Measurements from ENCODE around the gene SLC9B1. TPM values are rescaled to one million over a fixed set of nuclear protein-coding genes. Genes with fewer than 3 reads are reported as not detected.

Gene SLC9B1
- total RNA-seq, 1 donor from 2014 or later: 0.57 TPM

GRCh38 chr4:103030791-103031190 is 11.3 kb upstream of the SLC9B1 start:
- Mint-ChIP-seq H3K27me3 (ENCODE audit: low read depth) (no peaks in the 10 kb centered on the region), H3K36me3 (ENCODE audit: low read depth) (peaks cover 32% of the 10 kb centered on the region), H3K4me3 (ENCODE audit: low read depth) (no peak overlapping the region), H3K27ac (no peak overlapping the region), H3K4me1 (ENCODE audit: low read depth) (peaks cover 16% of the 10 kb centered on the region), H3K9me3 (no peaks in the 10 kb centered on the region)
- intact Hi-C loops (cut with micrococcal nuclease): no loop called here
- DNase-seq (ENCODE audit: low spot score): no peak

GRCh38 chr4:103029300-103029699 is 9.8 kb upstream of the SLC9B1 start:
- DNase-seq (ENCODE audit: low spot score): no peak
- no peaks in the 10 kb centered on the region for H3K9me3 Mint-ChIP-seq
- no peaks in the 10 kb centered on the region for H3K27me3 Mint-ChIP-seq (ENCODE audit: low read depth)
- no peak overlapping the region for H3K27ac Mint-ChIP-seq
- intact Hi-C loops (cut with micrococcal nuclease): loop anchor here (10.0 kb wide), 1 partner anchor 684 kb away; the partner anchor contains the start of gene SLC39A8
- H3K4me1 Mint-ChIP-seq (ENCODE audit: low read depth): peaks cover 20% of the 10 kb centered on the region
- peaks cover 30% of the 10 kb centered on the region for H3K36me3 Mint-ChIP-seq (ENCODE audit: low read depth)
- no peak overlapping the region for H3K4me3 Mint-ChIP-seq (ENCODE audit: low read depth)

- Mint-ChIP-seq H3K4me1 (ENCODE audit: low read depth) (peaks cover 11% of the 10 kb centered on the region), H3K4me3 (ENCODE audit: low read depth) (no peak overlapping the region), H3K27me3 (ENCODE audit: low read depth) (no peaks in the 10 kb centered on the region), H3K27ac (no peak overlapping the region), H3K36me3 (ENCODE audit: low read depth) (peaks cover 41% of the 10 kb centered on the region), H3K9me3 (no peaks in the 10 kb centered on the region)
- no peak for DNase-seq (ENCODE audit: low spot score)
- intact Hi-C loops (cut with micrococcal nuclease): loop anchor here (10.0 kb wide), 1 partner anchor 682 kb away; the partner anchor contains the start of gene SLC39A8
These were observed 7.4 kb upstream of the SLC9B1 start for GRCh38 chr4:103026868-103027267.

GRCh38 chr4:103024996-103025395 is 5.5 kb upstream of the SLC9B1 start:
- no peaks in the 10 kb centered on the region for H3K27me3 Mint-ChIP-seq (ENCODE audit: low read depth)
- intact Hi-C loops (cut with micrococcal nuclease): loop anchor here (10.0 kb wide), 1 partner anchor 680 kb away; the partner anchor contains the start of gene SLC39A8
- H3K4me3 Mint-ChIP-seq (ENCODE audit: low read depth): no peak overlapping the region
- peaks cover 33% of the 10 kb centered on the region for H3K36me3 Mint-ChIP-seq (ENCODE audit: low read depth)
- peaks cover 15% of the 10 kb centered on the region for H3K4me1 Mint-ChIP-seq (ENCODE audit: low read depth)
- H3K27ac Mint-ChIP-seq: no peak overlapping the region
- no peaks in the 10 kb centered on the region for H3K9me3 Mint-ChIP-seq
- no peak for DNase-seq (ENCODE audit: low spot score)

GRCh38 chr4:103021120-103021519 is 1.6 kb upstream of the SLC9B1 start:
- H3K27ac Mint-ChIP-seq: no peak overlapping the region
- intact Hi-C loops (cut with micrococcal nuclease): loop anchor here (10.0 kb wide), 1 partner anchor 676 kb away; the partner anchor contains the start of gene SLC39A8

GRCh38 chr4:103018391-103019307 is 856 bp downstream of the SLC9B1 start:
- peaks cover 24% of the 10 kb centered on the region for H3K4me1 Mint-ChIP-seq (ENCODE audit: low read depth)
- no peaks in the 10 kb centered on the region for H3K9me3 Mint-ChIP-seq
- intact Hi-C loops (cut with micrococcal nuclease): loop anchor here (1.0 kb wide), 4 partner anchors 58 to 191 kb away; partner anchors contain the start of genes BDH2, SLC9B2 and UBE2D3
- no peak for DNase-seq (ENCODE audit: low spot score)
- peaks cover 9% of the 10 kb centered on the region for H3K36me3 Mint-ChIP-seq (ENCODE audit: low read depth)
- H3K27ac Mint-ChIP-seq: peak overlapping the region; percentile 94
- H3K4me3 Mint-ChIP-seq (ENCODE audit: low read depth): peak overlapping the region; percentile 87
- H3K27me3 Mint-ChIP-seq (ENCODE audit: low read depth): no peaks in the 10 kb centered on the region

More at GRCh38 chr4:103021120-103021519, 1.6 kb upstream of the SLC9B1 start:
- Mint-ChIP-seq H3K4me1 (ENCODE audit: low read depth) (peaks cover 26% of the 10 kb centered on the region), H3K27me3 (ENCODE audit: low read depth) (no peaks in the 10 kb centered on the region), H3K4me3 (ENCODE audit: low read depth) (no peak overlapping the region), H3K36me3 (ENCODE audit: low read depth) (peaks cover 25% of the 10 kb centered on the region), H3K9me3 (no peaks in the 10 kb centered on the region)
- no peak for DNase-seq (ENCODE audit: low spot score)

- Mint-ChIP-seq H3K27ac (no peak overlapping the region), H3K9me3 (no peaks in the 10 kb centered on the region), H3K36me3 (ENCODE audit: low read depth) (no peaks in the 10 kb centered on the region), H3K27me3 (ENCODE audit: low read depth) (no peaks in the 10 kb centered on the region), H3K4me3 (ENCODE audit: low read depth) (no peak overlapping the region), H3K4me1 (ENCODE audit: low read depth) (peaks cover 8% of the 10 kb centered on the region)
- DNase-seq (ENCODE audit: low spot score): no peak
- intact Hi-C loops (cut with micrococcal nuclease): no loop called here
These were observed 7.0 kb downstream of the SLC9B1 start for GRCh38 chr4:103012551-103012950.

- DNase-seq (ENCODE audit: low spot score): no peak
- intact Hi-C loops (cut with micrococcal nuclease): no loop called here
- Mint-ChIP-seq H3K4me1 (ENCODE audit: low read depth) (peaks cover 8% of the 10 kb centered on the region), H3K36me3 (ENCODE audit: low read depth) (no peaks in the 10 kb centered on the region), H3K4me3 (ENCODE audit: low read depth) (no peak overlapping the region), H3K27ac (no peak overlapping the region), H3K9me3 (no peaks in the 10 kb centered on the region), H3K27me3 (ENCODE audit: low read depth) (no peaks in the 10 kb centered on the region)
These were observed 7.4 kb downstream of the SLC9B1 start for GRCh38 chr4:103012060-103012459.

GRCh38 chr4:103011378-103012025 is 8.0 kb downstream of the SLC9B1 start:
- Mint-ChIP-seq H3K27me3 (ENCODE audit: low read depth) (peaks cover 2% of the 10 kb centered on the region), H3K9me3 (no peaks in the 10 kb centered on the region), H3K4me3 (ENCODE audit: low read depth) (no peak overlapping the region), H3K36me3 (ENCODE audit: low read depth) (no peaks in the 10 kb centered on the region), H3K27ac (no peak overlapping the region), H3K4me1 (ENCODE audit: low read depth) (peaks cover 8% of the 10 kb centered on the region)
- intact Hi-C loops (cut with micrococcal nuclease): no loop called here
- DNase-seq (ENCODE audit: low spot score): no peak

- peaks cover 5% of the 10 kb centered on the region for H3K27me3 Mint-ChIP-seq (ENCODE audit: low read depth)
- no peak overlapping the region for H3K27ac Mint-ChIP-seq
- H3K4me1 Mint-ChIP-seq (ENCODE audit: low read depth): peaks cover 8% of the 10 kb centered on the region
- no peak overlapping the region for H3K4me3 Mint-ChIP-seq (ENCODE audit: low read depth)
- intact Hi-C loops (cut with micrococcal nuclease): no loop called here
- H3K9me3 Mint-ChIP-seq: no peaks in the 10 kb centered on the region
- no peaks in the 10 kb centered on the region for H3K36me3 Mint-ChIP-seq (ENCODE audit: low read depth)
- no peak for DNase-seq (ENCODE audit: low spot score)
These were observed 8.7 kb downstream of the SLC9B1 start for GRCh38 chr4:103010804-103011203.

- intact Hi-C loops (cut with micrococcal nuclease): loop anchor here (1.0 to 5.0 kb wide), 4 partner anchors 247 to 578 kb away; partner anchors contain the start of gene MANBA
- no peak for DNase-seq (ENCODE audit: low spot score)
- peaks cover 10% of the 10 kb centered on the region for H3K27me3 Mint-ChIP-seq (ENCODE audit: low read depth)
These were observed 10.4 kb downstream of the SLC9B1 start for GRCh38 chr4:103008875-103009729.

GRCh38 chr4:103002551-103002950 is 17.0 kb downstream of the SLC9B1 start:
- no peak for DNase-seq (ENCODE audit: low spot score)
- intact Hi-C loops (cut with micrococcal nuclease): no loop called here
- Mint-ChIP-seq H3K36me3 (ENCODE audit: low read depth) (peaks cover 6% of the 10 kb centered on the region), H3K4me1 (ENCODE audit: low read depth) (no peaks in the 10 kb centered on the region), H3K9me3 (peaks cover 15% of the 10 kb centered on the region), H3K27me3 (ENCODE audit: low read depth) (peaks cover 15% of the 10 kb centered on the region), H3K4me3 (ENCODE audit: low read depth) (no peak overlapping the region), H3K27ac (no peak overlapping the region)

More at GRCh38 chr4:103008875-103009729, 10.4 kb downstream of the SLC9B1 start:
- peaks cover 6% of the 10 kb centered on the region for H3K4me1 Mint-ChIP-seq (ENCODE audit: low read depth)
- H3K27ac Mint-ChIP-seq: no peak overlapping the region
- no peaks in the 10 kb centered on the region for H3K9me3 Mint-ChIP-seq
- H3K36me3 Mint-ChIP-seq (ENCODE audit: low read depth): no peaks in the 10 kb centered on the region
- H3K4me3 Mint-ChIP-seq (ENCODE audit: low read depth): no peak overlapping the region
